ENCODE data around the gene FHL3. TPM values are rescaled to one million over a fixed set of nuclear protein-coding genes. Genes with fewer than 3 reads are reported as not detected.

The FHL3 gene
- total and polyA plus RNA-seq, 9 of the 15 experiments (the other 6 are each of a cell fraction or from before 2014, with no cell fraction given): 6.1 to 144 (median 34.1) TPM

GRCh38 chr1:38012363-38013226 is 7.3 kb upstream of the FHL3 start, which contains the start of gene UTP11 (continued):
- TF ChIP-seq HOMEZ (CRISPR knock-in tag; IDR thresholded peaks at IDR 0.05): peak; percentile 92; the same call in 1 of the 2 replicates
- TF ChIP-seq ERF (CRISPR knock-in tag; IDR thresholded peaks at IDR 0.05): peak; percentile 98
- peak; percentile 75 for TF ChIP-seq MXI1 (IDR thresholded peaks at IDR 0.05; ENCODE audit: low read depth, low read length)
- TF ChIP-seq DDX20 (tag; IDR thresholded peaks at IDR 0.05; ENCODE audit: low read depth): no peak
- TF ChIP-seq VEZF1 (CRISPR knock-in tag; IDR thresholded peaks at IDR 0.05): peak; percentile 74
- peak; percentile 94 for TF ChIP-seq ZBTB17 (CRISPR knock-in tag; IDR thresholded peaks at IDR 0.05)
- peak in 1 of 2 experiments; percentile 82; a peak in 2 of 4 replicates for TF ChIP-seq KDM4B (IDR thresholded peaks at IDR 0.05; ENCODE audit: borderline replicate concordance in 2 of 2, low read depth in 1 of 2)
- TF ChIP-seq, protein P1, sequence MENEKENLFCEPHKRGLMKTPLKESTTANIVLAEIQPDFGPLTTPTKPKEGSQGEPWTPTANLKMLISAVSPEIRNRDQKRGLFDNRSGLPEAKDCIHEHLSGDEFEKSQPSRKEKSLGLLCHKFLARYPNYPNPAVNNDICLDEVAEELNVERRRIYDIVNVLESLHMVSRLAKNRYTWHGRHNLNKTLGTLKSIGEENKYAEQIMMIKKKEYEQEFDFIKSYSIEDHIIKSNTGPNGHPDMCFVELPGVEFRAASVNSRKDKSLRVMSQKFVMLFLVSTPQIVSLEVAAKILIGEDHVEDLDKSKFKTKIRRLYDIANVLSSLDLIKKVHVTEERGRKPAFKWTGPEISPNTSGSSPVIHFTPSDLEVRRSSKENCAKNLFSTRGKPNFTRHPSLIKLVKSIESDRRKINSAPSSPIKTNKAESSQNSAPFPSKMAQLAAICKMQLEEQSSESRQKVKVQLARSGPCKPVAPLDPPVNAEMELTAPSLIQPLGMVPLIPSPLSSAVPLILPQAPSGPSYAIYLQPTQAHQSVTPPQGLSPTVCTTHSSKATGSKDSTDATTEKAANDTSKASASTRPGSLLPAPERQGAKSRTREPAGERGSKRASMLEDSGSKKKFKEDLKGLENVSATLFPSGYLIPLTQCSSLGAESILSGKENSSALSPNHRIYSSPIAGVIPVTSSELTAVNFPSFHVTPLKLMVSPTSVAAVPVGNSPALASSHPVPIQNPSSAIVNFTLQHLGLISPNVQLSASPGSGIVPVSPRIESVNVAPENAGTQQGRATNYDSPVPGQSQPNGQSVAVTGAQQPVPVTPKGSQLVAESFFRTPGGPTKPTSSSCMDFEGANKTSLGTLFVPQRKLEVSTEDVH (IDR thresholded peaks at IDR 0.05; ENCODE audit: low read depth, partially characterized antibody): peak; percentile 92
- TF ChIP-seq PHF20 (IDR thresholded peaks at IDR 0.05; ENCODE audit: partially characterized antibody): peak; percentile 39
- peak; percentile 91 for TF ChIP-seq ZNF354B (CRISPR knock-in tag; IDR thresholded peaks at IDR 0.05)
- peak; percentile 92 for TF ChIP-seq RBFOX2 (IDR thresholded peaks at IDR 0.05; ENCODE audit: low read depth, low read length)
- TF ChIP-seq SMARCA5 (IDR thresholded peaks at IDR 0.05): no peak
- peak; percentile 91 for TF ChIP-seq NR2C2 (CRISPR knock-in tag; IDR thresholded peaks at IDR 0.05)
- peak; percentile 88 for TF ChIP-seq NR2C2 (tag; IDR thresholded peaks at IDR 0.05)
- TF ChIP-seq CCNT2 (IDR thresholded peaks at IDR 0.05; ENCODE audit: borderline replicate concordance, extremely low read depth, insufficient read length, low read depth, low read length): peak; percentile 45
- TF ChIP-seq XRCC5 (IDR thresholded peaks at IDR 0.05; ENCODE audit: low read depth, low read length): peak; percentile 35; the same call in 1 of the 2 replicates
- TF ChIP-seq KLF13 (tag; IDR thresholded peaks at IDR 0.05; ENCODE audit: borderline replicate concordance, low read depth): peak; percentile 93; the same call in 1 of the 2 replicates
- TF ChIP-seq HDAC2 (IDR thresholded peaks at IDR 0.05): peak; percentile 94
- TF ChIP-seq IRF9 (tag; IDR thresholded peaks at IDR 0.05): peak; percentile 91
- TF ChIP-seq ILK (tag; IDR thresholded peaks at IDR 0.05; ENCODE audit: borderline replicate concordance, low read depth): no peak
